Activated T-helper 1 cell treated with Interleukin-2 at 50 U/mL for 16 hours (primary cell): Measurements from ENCODE around the gene NPR1.
"Not testable (repeated sequence)": the region's sequence is repeated elsewhere in the genome, so short reads cannot be mapped to it uniquely, and the experiment has no call there.

Source experiments
- DNase-seq: peaks from one replicate; pipeline ENCODE4 v3.0.0-alpha.2; 2020; ENCODE audit warnings: low read depth

The NPR1 gene

GRCh38 chr1:153649863-153650235 is 28.6 kb upstream of the NPR1 start:
- no peak for DNase-seq

GRCh38 chr1:153651771-153652170 is 26.7 kb upstream of the NPR1 start:
- no peak for DNase-seq

- no peak for DNase-seq
Measured at GRCh38 chr1:153652805-153653500, 25.5 kb upstream of the NPR1 start.

- no peak for DNase-seq
Measured at GRCh38 chr1:153655333-153655732, 23.2 kb upstream of the NPR1 start.

GRCh38 chr1:153658400-153659174 is 19.9 kb upstream of the NPR1 start, which contains the start of gene SNAPIN:
SNAPIN (plus strand) TSS chr1:153658703; CDS start chr1:153658744, 41 bp downstream.
- peak; percentile 83 for DNase-seq

GRCh38 chr1:153659175-153659534 is 19.3 kb upstream of the NPR1 start:
- no peak for DNase-seq

GRCh38 chr1:153659656-153660055 is 18.8 kb upstream of the NPR1 start:
- no peak for DNase-seq

- DNase-seq = no peak
Measured at GRCh38 chr1:153661111-153661708, 17.3 kb upstream of the NPR1 start.

GRCh38 chr1:153662269-153662668 is 16.2 kb upstream of the NPR1 start:
- no peak for DNase-seq

GRCh38 chr1:153663211-153663610 is 15.3 kb upstream of the NPR1 start:
- no peak for DNase-seq

- DNase-seq = no peak
Measured at GRCh38 chr1:153667439-153667838, 11.0 kb upstream of the NPR1 start.

- DNase-seq = not testable (repeated sequence)
Measured at GRCh38 chr1:153668672-153669071, 9.8 kb upstream of the NPR1 start.

- DNase-seq = no peak
Measured at GRCh38 chr1:153669606-153670005, 8.9 kb upstream of the NPR1 start.

GRCh38 chr1:153670257-153670858 is 8.1 kb upstream of the NPR1 start:
- no peak for DNase-seq

GRCh38 chr1:153670859-153671627 is 7.4 kb upstream of the NPR1 start, which contains the start of gene ILF2:
ILF2 (minus strand) TSS chr1:153670993; CDS start chr1:153670922, 71 bp downstream.
- peak; percentile 91 for DNase-seq

GRCh38 chr1:153671628-153672353 is 6.7 kb upstream of the NPR1 start:
- peak; percentile 22 for DNase-seq

GRCh38 chr1:153673511-153673910 is 5.0 kb upstream of the NPR1 start:
- DNase-seq = no peak

GRCh38 chr1:153677718-153678518 is 570 bp upstream of the NPR1 start:
- no peak for DNase-seq

GRCh38 chr1:153679337-153680119 is 1.0 kb downstream of the NPR1 start:
- DNase-seq = peak; percentile 17

GRCh38 chr1:153680120-153680403 is 1.6 kb downstream of the NPR1 start:
- DNase-seq = no peak
